ENCODE results near the gene GSE1.

DNA sequence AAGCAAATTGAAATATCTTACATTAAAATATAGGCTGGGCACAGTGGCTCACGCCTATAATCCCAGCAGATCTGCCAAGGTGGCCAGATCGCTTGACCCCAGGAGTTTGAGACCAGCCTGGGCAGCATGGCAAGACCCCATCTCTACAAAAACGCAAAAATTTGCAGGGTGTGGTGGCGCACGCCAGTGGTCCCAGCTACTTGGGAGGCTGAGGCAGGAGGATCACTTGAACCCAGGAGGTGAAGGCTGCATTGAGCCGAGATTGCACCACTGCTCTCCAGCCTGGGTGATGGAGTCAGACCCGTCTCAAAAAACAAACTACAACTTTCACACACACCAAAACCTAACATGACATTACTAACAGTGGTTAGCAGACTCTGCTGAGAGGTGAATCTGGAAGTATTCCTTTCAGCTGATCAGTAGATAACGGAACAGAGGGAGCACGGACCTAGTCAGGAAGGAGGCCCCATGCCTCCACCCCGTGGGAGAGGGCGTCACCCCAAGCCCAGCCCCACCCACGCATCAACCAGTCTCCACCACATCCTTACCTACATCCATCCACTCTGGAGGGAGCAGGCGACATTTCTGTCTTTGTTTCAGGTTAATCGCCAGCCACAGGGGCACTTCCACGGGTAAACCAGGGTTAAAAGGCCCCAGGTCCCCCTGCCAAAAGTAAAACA, 73.9 kb downstream of the GSE1 start:
- TF ChIP-seq CTCF (IDR thresholded peaks at IDR 0.05; ENCODE audit: low read depth, low read length, poor library complexity, severe bottlenecking) (no peak), EZH2phosphoT487 (IDR thresholded peaks at IDR 0.05; ENCODE audit: borderline replicate concordance, low read length) (no peak)

Data from DOHH2 (cell line).